SK-N-SH treated with all-trans-retinoic acid at 6 μM for 48 hours (cell line): ENCODE results near the gene EEIG1.
A peak's percentile ranks its signal among the peaks of the same experiment; 100 is the strongest.

ENCODE experiments used
- ATAC-seq: fragments of 200-7000 bp; cut with Tn5 transposase; 3 replicates; pipeline ENCODE4 v1.9.1; 2020; ENCODE audit warnings: mild to moderate bottlenecking, moderate library complexity
- ARNTL ChIP-seq: fragments of 450-650 bp; formaldehyde crosslinking; IDR thresholded peaks from 2 replicates; pipeline ENCODE4 v1.5.0; 2020; ENCODE audit warnings: low read depth, mild to moderate bottlenecking, moderate library complexity, borderline replicate concordance
- BACH2 ChIP-seq: fragments of 250-450 bp; sonication (Bioruptor Pico); IDR thresholded peaks from 2 replicates; pipeline ENCODE4 v1.9.0; 2021; ENCODE audit warnings: mild to moderate bottlenecking, borderline replicate concordance
- CREB5 ChIP-seq: fragments of 250-450 bp; sonication (Bioruptor Pico); IDR thresholded peaks from 2 replicates; pipeline ENCODE4 v1.5.1; 2020; ENCODE audit warnings: low read depth, mild to moderate bottlenecking, moderate library complexity
- CSDC2 ChIP-seq: fragments of 250-450 bp; sonication (Bioruptor Pico); IDR thresholded peaks from 2 replicates; pipeline ENCODE4 v1.5.0; 2020; ENCODE audit warnings: mild to moderate bottlenecking, moderate library complexity
- ESRRG ChIP-seq: fragments of 250-450 bp; sonication (Bioruptor Pico); IDR thresholded peaks from 2 replicates; pipeline ENCODE4 v1.6.1; 2021; ENCODE audit warnings: mild to moderate bottlenecking
- GLIS3 ChIP-seq: fragments of 250-450 bp; sonication (Bioruptor Pico); IDR thresholded peaks from 2 replicates; pipeline ENCODE4 v1.5.0; 2020; ENCODE audit warnings: mild to moderate bottlenecking, moderate library complexity
- ISL1 ChIP-seq: fragments of 250-450 bp; sonication (Bioruptor Pico); IDR thresholded peaks from 2 replicates; pipeline ENCODE4 v2.1.2; 2022; ENCODE audit warnings: mild to moderate bottlenecking, moderate library complexity
- OSR1 ChIP-seq: fragments of 250-450 bp; sonication (Bioruptor Pico); IDR thresholded peaks from 2 replicates; pipeline ENCODE4 v1.8.0; 2022; ENCODE audit warnings: moderate library complexity, mild to moderate bottlenecking, inconsistent platforms
- PATZ1 ChIP-seq: fragments of 250-450 bp; sonication (Bioruptor Pico); IDR thresholded peaks from 2 replicates; pipeline ENCODE4 v1.8.0; 2020; ENCODE audit warnings: mild to moderate bottlenecking, moderate library complexity, borderline replicate concordance
- POU6F1 ChIP-seq: fragments of 250-450 bp; sonication (Bioruptor Pico); IDR thresholded peaks from 2 replicates; pipeline ENCODE4 v1.8.0; 2021; ENCODE audit warnings: low read depth, mild to moderate bottlenecking, moderate library complexity, borderline replicate concordance
- RARB ChIP-seq: fragments of 250-450 bp; sonication (Bioruptor Pico); IDR thresholded peaks from 2 replicates; pipeline ENCODE4 v1.8.0; 2021; ENCODE audit warnings: mild to moderate bottlenecking, moderate library complexity
- SNAI2 ChIP-seq: fragments of 250-450 bp; sonication (Bioruptor Pico); IDR thresholded peaks from 2 replicates; pipeline ENCODE4 v1.5.0; 2020; ENCODE audit warnings: mild to moderate bottlenecking, moderate library complexity
- TCF4 ChIP-seq: fragments of 250-450 bp; sonication (Bioruptor Pico); IDR thresholded peaks from 2 replicates; pipeline ENCODE4 v1.8.0; 2021; ENCODE audit warnings: mild to moderate bottlenecking, moderate library complexity, borderline replicate concordance
- TOX ChIP-seq: fragments of 250-450 bp; sonication (Bioruptor Pico); IDR thresholded peaks from 2 replicates; pipeline ENCODE4 v1.8.0; 2021; ENCODE audit warnings: mild to moderate bottlenecking, moderate library complexity, borderline replicate concordance
- TSHZ2 ChIP-seq: fragments of 250-450 bp; sonication (Bioruptor Pico); IDR thresholded peaks from 2 replicates; pipeline ENCODE4 v1.5.0; 2020; ENCODE audit warnings: mild to moderate bottlenecking, moderate library complexity
- ZFP3 ChIP-seq: fragments of 250-450 bp; sonication (Bioruptor Pico); IDR thresholded peaks from 2 replicates; pipeline ENCODE4 v1.5.0; 2020; ENCODE audit warnings: mild to moderate bottlenecking, moderate library complexity
- ZFP30 ChIP-seq: fragments of 450-650 bp; formaldehyde crosslinking; IDR thresholded peaks from 2 replicates; pipeline ENCODE4 v1.5.0; 2022; ENCODE audit warnings: mild to moderate bottlenecking, moderate library complexity
- ZNF565 ChIP-seq: fragments of 450-650 bp; formaldehyde crosslinking; conservative IDR thresholded peaks from 2 replicates; pipeline ENCODE4 v1.5.0; 2020; ENCODE audit warnings: low read depth, mild to moderate bottlenecking, moderate library complexity
- ZNF70 ChIP-seq: fragments of 450-650 bp; formaldehyde crosslinking; IDR thresholded peaks from 2 replicates; pipeline ENCODE4 v1.5.0; 2020; ENCODE audit warnings: mild to moderate bottlenecking, moderate library complexity
- ZNF8 ChIP-seq: fragments of 450-650 bp; formaldehyde crosslinking; IDR thresholded peaks from 2 replicates; pipeline ENCODE4 v1.5.0; 2020; ENCODE audit warnings: mild to moderate bottlenecking, moderate library complexity

The EEIG1 gene

GRCh38 chr9:127959398-127959797, 21.4 kb downstream of the EEIG1 start:
- ATAC-seq: no peak
- no peak for TF ChIP-seq ESRRG (CRISPR knock-in tag)
- TF ChIP-seq ZNF8 (CRISPR knock-in tag): no peak
- TF ChIP-seq GLIS3 (CRISPR knock-in tag): no peak
- TF ChIP-seq CREB5 (CRISPR knock-in tag): no peak
- TF ChIP-seq TCF4 (CRISPR knock-in tag): no peak
- no peak for TF ChIP-seq BACH2
- TF ChIP-seq ZNF70: no peak
- no peak for TF ChIP-seq RARB (CRISPR knock-in tag)
- TF ChIP-seq, all 23 proteins: peak for 0

GRCh38 chr9:127958728-127959127, 22.1 kb downstream of the EEIG1 start:
- no peak for ATAC-seq
- TF ChIP-seq OSR1 (no peak), ZNF565 (no peak), ISL1 (no peak), PATZ1 (CRISPR knock-in tag) (no peak), ZNF70 (no peak), BACH2 (no peak), CREB5 (CRISPR knock-in tag) (no peak), GLIS3 (CRISPR knock-in tag) (no peak)

GRCh38 chr9:127955294-127956015, 25.3 kb downstream of the EEIG1 start:
- TF ChIP-seq CSDC2 (CRISPR knock-in tag) (no peak), POU6F1 (CRISPR knock-in tag) (no peak), ARNTL (CRISPR knock-in tag) (no peak), SNAI2 (CRISPR knock-in tag) (no peak), TSHZ2 (CRISPR knock-in tag) (no peak), OSR1 (no peak), ZFP30 (no peak), ESRRG (CRISPR knock-in tag) (no peak), ZFP3 (CRISPR knock-in tag) (no peak), ZNF8 (CRISPR knock-in tag) (no peak), ISL1 (no peak)
- ATAC-seq: peak; percentile 86

- peak; percentile 13; the same call in 2 of the 3 replicates for ATAC-seq
- TF ChIP-seq TSHZ2 (CRISPR knock-in tag) (no peak), ARNTL (CRISPR knock-in tag) (no peak), ZFP3 (CRISPR knock-in tag) (no peak), SNAI2 (CRISPR knock-in tag) (no peak), GLIS3 (CRISPR knock-in tag) (no peak), BACH2 (no peak), ZNF8 (CRISPR knock-in tag) (no peak), ISL1 (no peak), TOX (no peak), ZNF565 (no peak), POU6F1 (CRISPR knock-in tag) (no peak), ZNF70 (no peak), TCF4 (CRISPR knock-in tag) (no peak), RARB (CRISPR knock-in tag) (no peak), ESRRG (CRISPR knock-in tag) (no peak)
Observed at GRCh38 chr9:127954831-127955293, 25.9 kb downstream of the EEIG1 start.
